Left hindlimb (tissue), 1 donor: ENCODE data around the gene TEK.

Experiments
- DNase-seq: peaks from one replicate; pipeline ENCODE4 v3.0.0-alpha.2; 2018

Gene TEK

GRCh38 chr9:27248702-27249101 lies 139.7 kb downstream of the TEK start:
- DNase-seq = no peak

- DNase-seq = no peak
Measured at GRCh38 chr9:27258662-27259061, 149.6 kb downstream of the TEK start.

GRCh38 chr9:27260789-27261516 lies 151.9 kb downstream of the TEK start:
- DNase-seq = no peak

DNA sequence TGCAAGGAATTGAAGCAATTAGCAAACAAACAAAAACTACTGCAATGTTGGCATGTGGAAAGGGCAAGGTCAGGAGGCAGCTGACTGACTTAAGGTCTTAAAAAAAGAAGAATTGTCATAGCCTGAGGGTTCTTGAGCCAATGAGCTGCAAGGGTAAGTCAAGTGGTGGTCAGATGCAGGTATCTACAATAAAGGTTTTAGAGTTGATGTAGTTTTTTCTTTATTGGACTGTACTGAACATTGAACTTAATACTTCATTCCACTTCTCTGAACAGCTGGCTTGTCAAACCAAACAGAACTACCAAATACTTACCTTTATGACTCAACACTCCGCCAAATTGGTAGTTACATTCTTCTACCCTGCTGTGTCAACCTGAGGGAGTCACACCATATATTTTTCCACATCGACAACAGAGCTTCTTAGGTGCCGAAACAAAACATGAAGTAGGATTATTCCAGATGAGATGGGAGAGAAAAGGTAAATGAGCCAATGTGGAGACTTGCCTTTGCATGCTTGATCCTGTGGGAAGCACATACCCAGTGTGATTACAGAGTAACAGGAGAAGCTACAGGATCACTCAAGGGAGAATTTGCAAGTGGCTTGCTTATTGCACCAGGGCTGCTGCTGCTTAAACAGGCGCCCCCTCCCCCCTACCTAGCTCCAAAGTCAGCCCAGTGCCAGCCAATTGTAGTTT lies 152.6 kb downstream of the TEK start:
- DNase-seq = no peak

DNA sequence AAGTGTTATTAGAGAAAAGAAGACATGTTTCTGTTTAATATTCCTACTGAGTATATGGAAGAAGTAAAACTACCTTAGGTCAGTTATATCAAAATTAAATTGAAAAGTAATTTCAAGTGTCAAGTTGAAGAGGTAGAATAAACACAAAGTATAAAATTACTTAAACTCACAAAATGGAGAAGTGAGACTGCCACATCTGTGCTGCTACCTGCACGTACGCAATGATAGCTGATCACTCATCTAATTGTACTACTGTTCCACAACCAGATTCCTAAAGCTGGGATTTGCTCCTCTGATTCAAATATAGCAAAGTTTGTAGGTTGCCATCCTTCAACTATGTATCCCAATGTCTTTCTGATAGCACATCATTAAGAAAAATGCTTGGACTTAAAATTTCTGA lies 163.1 kb downstream of the TEK start:
- DNase-seq = no peak

DNA sequence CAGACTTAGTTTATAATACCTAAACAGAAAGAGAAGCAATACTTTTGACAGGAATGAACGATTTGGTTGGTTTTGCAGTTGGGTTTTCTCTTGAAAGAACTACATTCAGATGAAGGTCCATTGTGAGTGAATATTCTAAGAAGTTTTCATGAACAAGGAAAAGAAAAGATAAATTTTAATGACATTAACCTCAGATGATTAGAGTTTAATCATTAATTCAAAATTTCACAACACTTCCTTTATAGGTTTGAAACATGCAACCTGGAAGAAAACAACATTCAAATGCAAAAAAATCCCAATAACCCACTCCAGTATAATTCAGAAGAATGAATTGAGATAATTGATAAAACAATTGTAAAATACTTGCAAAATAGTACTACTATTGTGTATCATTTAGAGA lies 164.2 kb downstream of the TEK start:
- DNase-seq = no peak

DNA sequence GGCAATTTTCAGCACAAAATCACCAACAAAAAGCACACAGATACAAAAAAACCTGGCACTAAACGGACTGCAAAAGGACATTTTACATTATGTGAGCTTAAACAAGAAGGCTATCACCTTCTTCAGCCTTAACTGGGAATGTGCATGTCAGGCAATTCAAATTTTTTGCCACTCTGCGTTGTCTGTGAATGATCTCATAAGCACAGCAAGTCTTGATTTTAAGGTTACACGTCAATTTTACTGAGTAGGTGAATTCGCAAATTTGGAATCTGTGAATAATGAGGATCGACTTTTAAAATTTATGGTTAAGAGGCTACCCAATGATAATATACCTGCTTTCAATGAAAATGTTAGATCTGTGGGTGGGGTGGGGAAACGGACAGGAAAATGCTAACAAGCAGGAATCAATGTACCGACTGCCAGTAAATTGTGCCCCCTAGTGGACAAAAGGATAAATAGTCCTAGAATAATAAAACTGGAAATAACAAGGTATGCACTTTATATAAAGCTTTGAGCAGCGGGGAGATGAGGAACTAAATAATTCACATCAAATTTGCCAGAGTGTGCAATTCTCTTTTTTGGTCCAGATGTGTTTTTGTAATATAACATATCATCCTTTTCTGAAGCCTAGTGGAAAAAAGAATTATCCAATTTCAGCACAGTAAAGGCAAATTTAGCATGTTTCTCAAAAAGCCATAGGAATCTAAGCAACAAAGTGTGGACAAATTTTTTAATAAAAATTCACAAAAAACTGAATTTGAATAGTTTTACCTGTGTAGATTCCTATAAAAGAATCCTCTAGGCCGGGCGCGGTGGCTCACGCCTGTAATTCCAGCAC lies 167.4 kb downstream of the TEK start:
- no peak for DNase-seq

DNA sequence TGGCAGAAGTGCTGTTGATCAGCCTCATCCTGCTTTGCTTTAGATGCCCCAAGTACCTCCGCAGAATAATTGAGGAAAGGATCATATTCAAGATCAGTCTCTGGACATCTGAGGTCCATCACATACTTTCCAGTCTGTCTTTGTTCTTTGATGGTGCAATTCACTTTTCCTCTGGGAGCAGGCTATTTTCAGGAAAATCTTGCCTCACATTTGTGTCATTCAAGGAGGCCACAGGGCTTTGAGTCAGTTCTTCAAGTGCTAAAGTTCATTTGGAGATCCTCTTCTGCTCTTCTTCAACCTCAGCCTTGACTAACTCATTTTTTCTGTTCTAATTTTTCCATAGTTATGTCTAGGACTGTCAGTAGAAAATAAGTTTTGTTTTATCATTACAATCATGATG lies 169.3 kb downstream of the TEK start:
- no peak for DNase-seq

DNA sequence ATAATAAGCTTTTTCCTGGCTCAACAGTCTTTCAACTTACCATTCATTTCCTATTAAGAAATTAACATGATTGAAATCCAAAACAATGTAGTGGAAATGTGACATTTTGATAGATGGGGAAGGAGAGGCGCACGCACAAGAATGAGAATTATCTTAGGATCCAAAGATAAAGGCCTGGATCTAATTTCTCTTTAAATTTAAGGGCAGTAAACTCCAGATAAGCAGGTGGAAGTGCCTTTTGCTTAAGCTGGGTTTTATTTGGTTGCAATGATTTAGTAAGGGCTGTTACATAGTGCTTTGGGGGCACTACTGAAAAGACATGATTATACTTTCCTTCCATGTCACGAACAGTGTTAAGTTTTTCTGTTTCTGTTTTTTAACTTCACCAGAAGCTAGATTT lies 170.6 kb downstream of the TEK start:
- DNase-seq = no peak
